ENCODE data around the gene CMTM3.

Gene CMTM3

GRCh38 chr16:66658143-66658859, 53.8 kb downstream of the CMTM3 start:
- no peak overlapping the region for H4K91ac ChIP-seq (ENCODE audit: low read depth, low read length)
- no CpG with 5 or more reads among the region's 6 CpGs for WGBS (ENCODE audit: extremely low coverage, insufficient coverage, insufficient read length)

DNA sequence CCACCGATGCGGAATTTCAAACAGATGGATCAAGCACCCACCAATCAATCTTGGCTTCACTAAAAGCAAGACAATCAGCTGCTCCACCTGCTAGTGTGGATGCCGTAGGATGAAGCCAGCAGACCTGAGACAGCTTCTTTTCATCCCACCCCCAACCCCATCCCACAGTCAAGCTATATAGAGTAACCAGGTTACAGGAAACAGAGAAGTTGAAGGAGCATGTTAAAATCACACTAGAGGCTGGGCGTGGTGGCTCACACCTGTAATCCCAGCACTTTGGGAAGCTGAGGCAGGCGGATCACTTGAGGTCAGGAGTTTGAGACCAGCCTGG, 54.3 kb downstream of the CMTM3 start:
- Histone ChIP-seq H2AFZ (ENCODE audit: insufficient read depth, low read length, poor library complexity) (no peak overlapping the region), H3K18ac (ENCODE audit: low read length) (no peak overlapping the region), H3K27me3 (ENCODE audit: insufficient read depth, low read length) (no peaks in the 10 kb centered on the region), H4K91ac (ENCODE audit: low read depth, low read length) (no peak overlapping the region), H3K79me2 (ENCODE audit: control insufficient read depth, insufficient read depth, low read length, poor library complexity) (peaks cover 5% of the 10 kb centered on the region), H3K79me1 (ENCODE audit: low read length) (peaks cover 3% of the 10 kb centered on the region), H3K4me3 (ENCODE audit: low read depth, low read length) (no peak overlapping the region), H3K4ac (ENCODE audit: low read depth, low read length) (no peak overlapping the region), H3K9me3 (ENCODE audit: insufficient read depth, low read depth, low read length) (no peaks in the 10 kb centered on the region), H4K8ac (ENCODE audit: low read depth, low read length) (no peak overlapping the region), H3K14ac (ENCODE audit: low read length) (no peak overlapping the region), H4K12ac (ENCODE audit: low read depth, low read length) (no peak overlapping the region), H3K4me2 (ENCODE audit: low read length) (no peak overlapping the region), H3K36me3 (ENCODE audit: control insufficient read depth in 1 of 2, insufficient read depth in 2 of 2, low read length in 2 of 2) (no peaks in the 10 kb centered on the region), H3K9ac (ENCODE audit: low read length) (no peak overlapping the region), H3K27ac (ENCODE audit: low read depth, low read length) (no peak overlapping the region), H3K23ac (ENCODE audit: low read length) (no peak overlapping the region), H2BK5ac (ENCODE audit: low read depth, low read length, poor library complexity) (no peak overlapping the region), H2BK120ac (ENCODE audit: insufficient read depth, low read length, poor library complexity) (no peak overlapping the region), H2AK5ac (ENCODE audit: low read length) (no peak overlapping the region), H3K4me1 (ENCODE audit: control insufficient read depth in 1 of 2, insufficient read depth in 2 of 2, low read length in 2 of 2) (peaks cover 0 to 3% of the 10 kb centered on the region in 2 experiments), H2BK12ac (ENCODE audit: low read length) (no peak overlapping the region)
- WGBS (ENCODE audit: extremely low coverage, insufficient coverage, insufficient read length): no CpG with 5 or more reads among the region's 5 CpGs
- no peak for DNase-seq

More at GRCh38 chr16:66658143-66658859, 53.8 kb downstream of the CMTM3 start:
- H3K79me2 ChIP-seq (ENCODE audit: control insufficient read depth, insufficient read depth, low read length, poor library complexity): peaks cover 5% of the 10 kb centered on the region
- no peak overlapping the region for H3K23ac ChIP-seq (ENCODE audit: low read length)
- H4K8ac ChIP-seq (ENCODE audit: low read depth, low read length): no peak overlapping the region
- H2BK12ac ChIP-seq (ENCODE audit: low read length): no peak overlapping the region
- H4K12ac ChIP-seq (ENCODE audit: low read depth, low read length): no peak overlapping the region
- H2AFZ ChIP-seq (ENCODE audit: insufficient read depth, low read length, poor library complexity): no peak overlapping the region
- H2AK5ac ChIP-seq (ENCODE audit: low read length): no peak overlapping the region
- no peak overlapping the region for H3K9ac ChIP-seq (ENCODE audit: low read length)
- H3K4me1 ChIP-seq (ENCODE audit: control insufficient read depth in 1 of 2, insufficient read depth in 2 of 2, low read length in 2 of 2): peaks cover 0 to 3% of the 10 kb centered on the region in 2 experiments
- no peak overlapping the region for H3K27ac ChIP-seq (ENCODE audit: low read depth, low read length)
- no peak overlapping the region for H3K14ac ChIP-seq (ENCODE audit: low read length)
- H3K36me3 ChIP-seq (ENCODE audit: control insufficient read depth in 1 of 2, insufficient read depth in 2 of 2, low read length in 2 of 2): no peaks in the 10 kb centered on the region
- no peaks in the 10 kb centered on the region for H3K27me3 ChIP-seq (ENCODE audit: insufficient read depth, low read length)
- H3K4me2 ChIP-seq (ENCODE audit: low read length): no peak overlapping the region
- no peak overlapping the region for H3K4me3 ChIP-seq (ENCODE audit: low read depth, low read length)
- peaks cover 3% of the 10 kb centered on the region for H3K79me1 ChIP-seq (ENCODE audit: low read length)
- H3K9me3 ChIP-seq (ENCODE audit: insufficient read depth, low read depth, low read length): no peaks in the 10 kb centered on the region
- no peak overlapping the region for H3K18ac ChIP-seq (ENCODE audit: low read length)
- no peak overlapping the region for H3K4ac ChIP-seq (ENCODE audit: low read depth, low read length)
- no peak overlapping the region for H2BK120ac ChIP-seq (ENCODE audit: insufficient read depth, low read length, poor library complexity)
- no peak for DNase-seq
- no peak overlapping the region for H2BK5ac ChIP-seq (ENCODE audit: low read depth, low read length, poor library complexity)

DNA sequence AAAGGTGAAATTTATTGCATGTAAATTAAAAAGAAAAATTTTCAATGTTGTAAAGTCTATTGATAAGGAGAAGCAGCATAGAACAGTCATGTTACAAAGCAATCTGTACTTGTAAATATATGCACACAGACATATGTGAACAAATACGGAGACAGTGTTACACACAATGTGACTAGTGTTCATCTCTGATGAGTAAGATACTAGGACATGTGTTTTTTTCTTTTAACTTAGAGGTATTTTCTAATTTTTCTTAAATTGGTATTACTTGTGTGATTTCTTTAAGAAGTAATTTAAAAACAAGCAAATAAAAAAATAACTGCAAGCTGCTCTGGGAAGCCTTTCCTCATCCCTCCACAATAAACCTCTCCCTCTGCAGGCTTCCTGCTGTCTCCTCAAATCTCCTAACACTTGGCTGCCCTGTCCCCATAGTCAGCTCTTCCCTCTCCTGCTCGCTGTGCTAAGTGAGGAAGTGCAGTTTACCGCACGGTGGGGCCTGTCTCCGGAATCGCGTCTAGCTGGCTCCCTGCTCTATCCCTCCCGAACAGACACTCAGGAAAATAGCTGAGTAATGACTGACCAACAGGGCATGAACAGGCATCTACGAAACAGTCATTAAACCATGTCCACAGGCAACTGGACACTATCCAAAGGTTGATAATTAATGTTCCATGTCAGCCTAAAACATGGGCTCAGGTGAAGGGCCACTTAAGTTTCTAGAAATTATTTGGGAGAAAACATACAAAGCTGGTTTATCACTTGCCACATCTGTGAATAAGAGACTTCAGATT, 56.1 kb downstream of the CMTM3 start:
- Histone ChIP-seq H3K27me3 (ENCODE audit: insufficient read depth, low read length) (no peaks in the 10 kb centered on the region), H4K91ac (ENCODE audit: low read depth, low read length) (no peak overlapping the region), H3K18ac (ENCODE audit: low read length) (no peak overlapping the region), H2BK12ac (ENCODE audit: low read length) (no peak overlapping the region), H3K4me3 (ENCODE audit: low read depth, low read length) (no peak overlapping the region), H3K4me1 (ENCODE audit: control insufficient read depth in 1 of 2, insufficient read depth in 2 of 2, low read length in 2 of 2) (peaks cover 0 to 3% of the 10 kb centered on the region in 2 experiments), H4K12ac (ENCODE audit: low read depth, low read length) (no peak overlapping the region), H3K4me2 (ENCODE audit: low read length) (no peak overlapping the region), H2BK5ac (ENCODE audit: low read depth, low read length, poor library complexity) (no peak overlapping the region), H3K4ac (ENCODE audit: low read depth, low read length) (no peak overlapping the region), H3K9me3 (ENCODE audit: insufficient read depth, low read depth, low read length) (no peaks in the 10 kb centered on the region), H3K27ac (ENCODE audit: low read depth, low read length) (peak overlapping the region; percentile 32), H3K36me3 (ENCODE audit: control insufficient read depth in 1 of 2, insufficient read depth in 2 of 2, low read length in 2 of 2) (no peaks in the 10 kb centered on the region), H2AK5ac (ENCODE audit: low read length) (no peak overlapping the region), H2AFZ (ENCODE audit: insufficient read depth, low read length, poor library complexity) (no peak overlapping the region), H3K79me2 (ENCODE audit: control insufficient read depth, insufficient read depth, low read length, poor library complexity) (peaks cover 5% of the 10 kb centered on the region), H3K9ac (ENCODE audit: low read length) (no peak overlapping the region), H3K14ac (ENCODE audit: low read length) (no peak overlapping the region), H4K8ac (ENCODE audit: low read depth, low read length) (no peak overlapping the region), H3K79me1 (ENCODE audit: low read length) (peaks cover 3% of the 10 kb centered on the region), H2BK120ac (ENCODE audit: insufficient read depth, low read length, poor library complexity) (no peak overlapping the region), H3K23ac (ENCODE audit: low read length) (no peak overlapping the region)
- DNase-seq: peak; percentile 81 to 85
- no CpG with 5 or more reads among the region's 9 CpGs for WGBS (ENCODE audit: extremely low coverage, insufficient coverage, insufficient read length)

- H3K23ac ChIP-seq (ENCODE audit: low read length): no peak overlapping the region
- H3K79me2 ChIP-seq (ENCODE audit: control insufficient read depth, insufficient read depth, low read length, poor library complexity): peaks cover 5% of the 10 kb centered on the region
- DNase-seq: peak in 1 of 2 donors; percentile 38
- no peak overlapping the region for H3K4ac ChIP-seq (ENCODE audit: low read depth, low read length)
- no peak overlapping the region for H2BK12ac ChIP-seq (ENCODE audit: low read length)
- H2AK5ac ChIP-seq (ENCODE audit: low read length): no peak overlapping the region
- H3K27me3 ChIP-seq (ENCODE audit: insufficient read depth, low read length): no peaks in the 10 kb centered on the region
- H2BK5ac ChIP-seq (ENCODE audit: low read depth, low read length, poor library complexity): no peak overlapping the region
- no peak overlapping the region for H3K9ac ChIP-seq (ENCODE audit: low read length)
- peaks cover 3% of the 10 kb centered on the region for H3K79me1 ChIP-seq (ENCODE audit: low read length)
- no peak overlapping the region for H4K8ac ChIP-seq (ENCODE audit: low read depth, low read length)
- H2BK120ac ChIP-seq (ENCODE audit: insufficient read depth, low read length, poor library complexity): no peak overlapping the region
- H3K18ac ChIP-seq (ENCODE audit: low read length): no peak overlapping the region
- H3K9me3 ChIP-seq (ENCODE audit: insufficient read depth, low read depth, low read length): no peaks in the 10 kb centered on the region
- H3K4me1 ChIP-seq (ENCODE audit: control insufficient read depth in 1 of 2, insufficient read depth in 2 of 2, low read length in 2 of 2): peaks cover 0 to 3% of the 10 kb centered on the region in 2 experiments
- no peak overlapping the region for H2AFZ ChIP-seq (ENCODE audit: insufficient read depth, low read length, poor library complexity)
- no peak overlapping the region for H4K91ac ChIP-seq (ENCODE audit: low read depth, low read length)
- WGBS (ENCODE audit: extremely low coverage, insufficient coverage, insufficient read length): no CpG with 5 or more reads among the region's 4 CpGs
- no peak overlapping the region for H3K14ac ChIP-seq (ENCODE audit: low read length)
- no peak overlapping the region for H4K12ac ChIP-seq (ENCODE audit: low read depth, low read length)
- H3K4me2 ChIP-seq (ENCODE audit: low read length): no peak overlapping the region
- H3K27ac ChIP-seq (ENCODE audit: low read depth, low read length): peak overlapping the region; percentile 32
- H3K36me3 ChIP-seq (ENCODE audit: control insufficient read depth in 1 of 2, insufficient read depth in 2 of 2, low read length in 2 of 2): no peaks in the 10 kb centered on the region
- no peak overlapping the region for H3K4me3 ChIP-seq (ENCODE audit: low read depth, low read length)
Observed at GRCh38 chr16:66661210-66661560, 56.7 kb downstream of the CMTM3 start.

All from trophoblast cell (in vitro differentiated cells and primary cell).